IPS DF 6.9 (cell line): ENCODE measurements around the gene MYO1E.
"Not testable (repeated sequence)": the region's sequence is repeated elsewhere in the genome, so short reads cannot be mapped to it uniquely, and the experiment has no call there.

Source experiments
- DNase-seq: peaks from one replicate; pipeline ENCODE4 v3.0.0-alpha.2; 2013; ENCODE audit warnings: low read depth, low spot score
- H3K27ac ChIP-seq: one replicate; pipeline ENCODE4 v1.5.1; 2013; ENCODE audit warnings: low read length, control low read depth
- H3K27me3 ChIP-seq: 2 replicates; pipeline ENCODE4 v1.6.1; 2013; ENCODE audit warnings: mild to moderate bottlenecking, low read length; ENCODE audit not compliant: control insufficient read depth, insufficient read depth
- H3K36me3 ChIP-seq: 2 replicates; pipeline ENCODE4 v1.6.1; 2013; ENCODE audit warnings: low read length; ENCODE audit not compliant: control insufficient read depth, insufficient read depth
- H3K4me1 ChIP-seq: 2 replicates; pipeline ENCODE4 v1.6.1; 2013; ENCODE audit warnings: low read length; ENCODE audit not compliant: control insufficient read depth, insufficient read depth
- H3K4me3 ChIP-seq: 2 replicates; pipeline ENCODE4 v1.5.1; 2013; ENCODE audit warnings: mild to moderate bottlenecking, low read length
- H3K9me3 ChIP-seq: 2 replicates; pipeline ENCODE4 v1.6.1; 2013; ENCODE audit warnings: low read length, inconsistent platforms; ENCODE audit not compliant: control insufficient read depth, insufficient read depth
- WGBS: extraction: QIAGEN DNeasy Blood & Tissue Kit; methylation state at CpG from one replicate; pipeline ENCODE4 v1.1.7; 2013; ENCODE audit warnings: mixed read lengths, missing lambda C conversion rate; ENCODE audit not compliant: insufficient read length, insufficient coverage; 5-methylcytosine and 5-hydroxymethylcytosine counted together

MYO1E gene

DNA sequence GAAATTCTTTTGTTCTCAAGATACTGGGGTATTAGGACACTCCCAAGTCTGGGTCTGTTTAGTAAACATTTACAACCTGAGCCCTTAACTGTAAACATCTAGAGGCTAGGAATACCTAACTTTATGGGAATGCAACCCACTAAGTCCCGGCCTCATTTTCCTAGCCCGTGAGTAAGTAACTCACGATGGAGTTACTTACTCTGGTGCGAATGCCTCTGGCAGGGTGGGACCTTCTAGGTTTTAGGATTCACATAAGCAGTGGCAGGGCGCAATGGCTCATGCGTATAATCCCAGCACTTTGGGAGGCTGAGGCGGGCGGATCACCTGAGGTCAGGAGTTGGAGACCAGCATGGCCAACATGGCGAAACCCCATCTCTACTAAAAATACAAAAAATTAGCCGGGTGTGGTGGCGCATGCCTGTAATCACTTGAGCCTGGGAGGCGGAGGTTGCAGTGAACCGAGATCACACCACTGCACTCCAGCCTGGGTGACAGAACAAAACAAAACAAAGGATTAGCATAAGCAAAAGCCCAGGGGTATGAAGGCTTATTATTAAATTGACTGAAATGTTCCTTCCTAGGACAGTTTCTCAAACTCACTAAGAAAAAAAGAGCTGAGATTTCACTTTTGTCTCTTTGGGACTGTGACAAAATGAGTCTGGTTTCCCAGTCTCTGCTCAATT lies 14.7 kb upstream of the MYO1E start:
- H3K36me3 ChIP-seq, H3K27ac ChIP-seq, H3K9me3 ChIP-seq, H3K4me1 ChIP-seq, H3K4me3 ChIP-seq, H3K27me3 ChIP-seq, DNase-seq: not testable (repeated sequence)
- WGBS = no CpG with 5 or more reads among the region's 13 CpGs

DNA sequence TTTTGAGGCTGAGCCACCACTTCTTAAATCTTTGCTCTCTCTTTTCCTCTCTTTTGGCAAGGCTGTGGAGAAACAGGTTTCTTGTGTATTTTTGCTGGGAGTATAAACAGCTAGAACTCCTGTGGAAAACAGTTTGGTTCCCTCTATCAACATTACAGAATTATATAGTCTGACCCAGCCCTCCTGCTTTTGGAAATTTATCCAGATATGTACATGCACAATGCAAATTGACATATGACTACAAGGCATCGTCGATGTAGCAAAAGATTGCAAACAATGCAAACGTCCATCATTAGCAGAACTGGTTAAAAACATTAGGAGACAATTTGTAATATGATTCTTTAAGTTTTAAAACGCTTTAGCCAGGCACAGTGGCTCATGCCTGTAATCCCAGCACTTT lies 12.5 kb upstream of the MYO1E start:
- peaks cover 3% of the 10 kb centered on the region; the same call in 1 of the 2 replicates for H3K36me3 ChIP-seq
- no peak for DNase-seq

GRCh38 chr15:59384507-59384906 lies 11.8 kb upstream of the MYO1E start:
- DNase-seq = no peak
- Histone ChIP-seq H3K4me3 (no peak overlapping the region), H3K9me3 (no peaks in the 10 kb centered on the region), H3K36me3 (peaks cover 3% of the 10 kb centered on the region; the same call in 1 of the 2 replicates), H3K27ac (no peak overlapping the region), H3K27me3 (no peaks in the 10 kb centered on the region), H3K4me1 (no peaks in the 10 kb centered on the region)
- WGBS = no CpG with 5 or more reads among the region's 3 CpGs

More for the DNA sequence above, 12.5 kb upstream of the MYO1E start:
- Histone ChIP-seq H3K4me1 (no peaks in the 10 kb centered on the region), H3K9me3 (no peaks in the 10 kb centered on the region), H3K27ac (no peak overlapping the region), H3K4me3 (no peak overlapping the region), H3K27me3 (no peaks in the 10 kb centered on the region)
- WGBS = no CpG with 5 or more reads among the region's 4 CpGs

GRCh38 chr15:59380902-59381610 lies 8.4 kb upstream of the MYO1E start:
- Histone ChIP-seq H3K27me3 (no peaks in the 10 kb centered on the region), H3K9me3 (no peaks in the 10 kb centered on the region), H3K4me1 (no peaks in the 10 kb centered on the region), H3K27ac (no peak overlapping the region), H3K36me3 (peaks cover 3% of the 10 kb centered on the region; the same call in 1 of the 2 replicates), H3K4me3 (no peak overlapping the region)
- no peak for DNase-seq
- no CpG with 5 or more reads among the region's 7 CpGs for WGBS

GRCh38 chr15:59379531-59379930 lies 6.9 kb upstream of the MYO1E start:
- H3K9me3 ChIP-seq = no peaks in the 10 kb centered on the region
- WGBS = no CpG with 5 or more reads among the region's 1 CpG

GRCh38 chr15:59378855-59379254 lies 6.2 kb upstream of the MYO1E start:
- Histone ChIP-seq H3K4me3 (no peak overlapping the region), H3K36me3 (peaks cover 3% of the 10 kb centered on the region; the same call in 1 of the 2 replicates), H3K4me1 (no peaks in the 10 kb centered on the region), H3K9me3 (no peaks in the 10 kb centered on the region), H3K27ac (no peak overlapping the region), H3K27me3 (no peaks in the 10 kb centered on the region)
- DNase-seq = no peak

More at GRCh38 chr15:59379531-59379930, 6.9 kb upstream of the MYO1E start:
- peaks cover 3% of the 10 kb centered on the region; the same call in 1 of the 2 replicates for H3K36me3 ChIP-seq
- no peak overlapping the region for H3K4me3 ChIP-seq
- DNase-seq = no peak
- H3K27ac ChIP-seq = no peak overlapping the region
- H3K4me1 ChIP-seq = no peaks in the 10 kb centered on the region
- H3K27me3 ChIP-seq = no peaks in the 10 kb centered on the region

DNA sequence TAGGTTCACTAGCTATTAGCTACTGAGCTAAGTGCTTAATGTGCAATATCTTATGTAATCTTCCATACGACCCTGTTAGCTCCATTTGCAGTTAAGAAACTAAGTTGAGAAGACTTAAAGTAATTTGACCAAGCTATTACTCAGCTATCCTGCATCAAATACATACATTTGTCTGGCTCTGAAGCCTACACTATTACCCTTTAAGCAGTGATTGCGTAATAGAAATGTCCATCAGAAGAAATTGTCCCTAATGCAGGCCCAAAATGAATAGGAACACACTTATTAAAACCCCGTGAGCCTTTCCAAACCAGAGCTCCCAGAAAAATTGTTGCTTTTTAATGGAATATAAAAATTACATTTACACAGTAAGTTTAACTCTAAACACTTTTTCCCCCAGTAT lies 5.3 kb upstream of the MYO1E start:
- Histone ChIP-seq H3K4me3 (no peak overlapping the region), H3K36me3 (peaks cover 3% of the 10 kb centered on the region; the same call in 1 of the 2 replicates), H3K27ac (no peak overlapping the region), H3K27me3 (no peaks in the 10 kb centered on the region), H3K4me1 (no peaks in the 10 kb centered on the region), H3K9me3 (no peaks in the 10 kb centered on the region)
- no CpG with 5 or more reads among the region's 3 CpGs for WGBS
- no peak for DNase-seq

DNA sequence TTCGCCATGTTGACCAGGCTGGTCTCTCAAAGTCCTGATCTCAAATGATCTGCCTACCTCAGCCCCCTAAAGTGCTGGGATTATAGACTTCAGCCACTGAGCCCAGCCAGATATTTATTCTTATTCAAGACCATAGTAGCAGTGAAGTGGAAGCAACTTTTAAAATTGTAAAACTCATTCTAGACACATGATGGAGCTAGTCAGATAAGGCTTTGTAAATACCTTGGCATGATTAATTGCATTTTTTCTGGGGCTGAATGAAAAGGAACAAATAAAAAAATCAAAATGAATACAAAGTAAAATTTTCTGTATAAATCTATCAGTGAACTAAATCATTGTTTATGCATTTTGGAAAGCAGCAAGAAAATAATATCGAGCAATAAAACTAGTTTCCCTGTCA lies 4.1 kb upstream of the MYO1E start:
- H3K36me3 ChIP-seq = peaks cover under 1% of the 10 kb centered on the region; the same call in 1 of the 2 replicates
- no peak overlapping the region for H3K4me3 ChIP-seq
- H3K27me3 ChIP-seq = no peaks in the 10 kb centered on the region
- DNase-seq = no peak
- no peaks in the 10 kb centered on the region for H3K9me3 ChIP-seq
- WGBS = no CpG with 5 or more reads among the region's 2 CpGs
- H3K4me1 ChIP-seq = no peaks in the 10 kb centered on the region
- no peak overlapping the region for H3K27ac ChIP-seq

DNA sequence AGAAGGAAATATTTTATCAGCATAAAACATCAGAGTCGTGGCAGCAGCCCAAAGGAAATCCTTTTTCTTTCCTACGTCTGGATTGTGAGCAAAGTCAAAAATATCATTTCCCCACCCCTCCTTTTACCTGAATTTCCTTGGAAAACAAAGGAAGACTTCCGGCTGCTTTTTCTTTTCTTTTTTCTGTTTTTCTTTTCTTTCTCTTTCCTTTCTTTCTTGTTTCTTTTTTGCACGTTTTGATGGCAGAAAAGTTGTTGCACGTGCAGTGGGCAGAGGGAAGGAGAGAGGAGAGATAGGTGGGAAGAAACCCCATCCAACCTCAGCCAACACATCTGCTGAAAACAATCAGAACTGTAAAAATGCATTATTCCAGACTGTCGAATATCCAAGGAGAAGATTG lies 544 bp upstream of the MYO1E start:
- no peaks in the 10 kb centered on the region for H3K9me3 ChIP-seq
- H3K27me3 ChIP-seq = no peaks in the 10 kb centered on the region
- no CpG with 5 or more reads among the region's 6 CpGs for WGBS
- H3K4me3 ChIP-seq = peak overlapping the region; percentile 60; the same call in 1 of the 2 replicates
- H3K36me3 ChIP-seq = no peaks in the 10 kb centered on the region
- DNase-seq = no peak
- no peak overlapping the region for H3K27ac ChIP-seq
- H3K4me1 ChIP-seq = no peaks in the 10 kb centered on the region; the same call in 1 of the 2 replicates

DNA sequence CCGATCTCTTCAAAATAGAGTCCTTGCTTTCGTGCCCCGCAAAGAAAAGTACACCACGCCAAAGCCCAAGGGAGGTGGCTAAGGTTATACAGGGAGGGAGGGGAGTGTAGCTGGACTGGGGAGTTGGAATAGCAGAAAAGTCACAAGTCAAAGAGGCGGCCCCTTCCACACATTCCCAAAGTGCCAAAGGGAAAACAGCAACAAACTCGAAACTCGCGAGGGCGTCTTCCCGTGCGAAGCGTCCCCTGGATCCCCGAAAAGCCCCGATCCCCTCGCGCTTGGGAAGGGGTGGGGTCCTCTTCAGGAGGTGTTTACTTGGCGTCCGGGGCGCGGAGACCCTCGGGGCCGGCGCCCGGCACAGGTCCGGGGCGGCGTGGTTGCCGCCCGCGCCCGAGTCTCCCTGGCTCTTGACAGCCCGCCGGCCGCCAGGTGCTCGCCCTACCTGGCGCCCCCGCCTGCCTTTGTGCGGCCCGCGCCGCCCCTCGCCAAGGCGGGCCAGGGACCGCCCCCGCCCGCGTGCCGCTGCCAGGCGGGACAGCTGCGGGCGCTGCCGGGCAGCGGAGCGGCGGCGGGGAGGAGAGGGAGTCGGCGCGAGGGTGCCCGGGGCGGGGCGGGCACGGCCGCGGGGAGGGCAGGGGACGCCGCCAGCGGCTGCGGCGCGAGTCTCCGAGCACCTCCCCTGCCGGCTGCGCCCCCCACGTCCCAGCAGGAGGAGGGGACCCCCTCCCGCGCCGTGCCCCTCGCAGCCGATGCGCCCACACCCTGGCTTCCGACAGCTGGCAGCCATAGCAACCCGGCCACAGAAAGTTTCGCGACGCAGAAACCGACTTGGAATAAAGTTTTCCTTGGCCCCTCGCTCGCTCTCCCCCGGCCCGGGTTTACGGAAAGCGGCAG lies 966 bp downstream of the MYO1E start:
- Histone ChIP-seq H3K4me1 (no peaks in the 10 kb centered on the region; the same call in 1 of the 2 replicates), H3K36me3 (no peaks in the 10 kb centered on the region), H3K27me3 (no peaks in the 10 kb centered on the region), H3K9me3 (no peaks in the 10 kb centered on the region), H3K27ac (no peak overlapping the region), H3K4me3 (peak overlapping the region; percentile 60)
- WGBS = no CpG with 5 or more reads among the region's 93 CpGs
- no peak for DNase-seq
